HL-60 (cell line): ENCODE measurements around the gene TMEM18.

ENCODE experiments used
- GABPA ChIP-seq: IDR thresholded peaks from 2 replicates; pipeline ENCODE4 v1.6.1; 2012; ENCODE audit warnings: low read depth
- SPI1 ChIP-seq: IDR thresholded peaks from 2 replicates; pipeline ENCODE4 v1.6.1; 2012; ENCODE audit warnings: low read depth, mild to moderate bottlenecking, borderline replicate concordance
- TF ChIP-seq, protein P1 (sequence below): IDR thresholded peaks from one replicate; pipeline ENCODE4 v1.5.1; 2011; ENCODE audit warnings: low read length, control low read depth, inconsistent platforms; ENCODE audit not compliant: insufficient read depth

GRCh38 chr2:625415-626333, 51.5 kb downstream of the TMEM18 start:
- TF ChIP-seq, protein P1, sequence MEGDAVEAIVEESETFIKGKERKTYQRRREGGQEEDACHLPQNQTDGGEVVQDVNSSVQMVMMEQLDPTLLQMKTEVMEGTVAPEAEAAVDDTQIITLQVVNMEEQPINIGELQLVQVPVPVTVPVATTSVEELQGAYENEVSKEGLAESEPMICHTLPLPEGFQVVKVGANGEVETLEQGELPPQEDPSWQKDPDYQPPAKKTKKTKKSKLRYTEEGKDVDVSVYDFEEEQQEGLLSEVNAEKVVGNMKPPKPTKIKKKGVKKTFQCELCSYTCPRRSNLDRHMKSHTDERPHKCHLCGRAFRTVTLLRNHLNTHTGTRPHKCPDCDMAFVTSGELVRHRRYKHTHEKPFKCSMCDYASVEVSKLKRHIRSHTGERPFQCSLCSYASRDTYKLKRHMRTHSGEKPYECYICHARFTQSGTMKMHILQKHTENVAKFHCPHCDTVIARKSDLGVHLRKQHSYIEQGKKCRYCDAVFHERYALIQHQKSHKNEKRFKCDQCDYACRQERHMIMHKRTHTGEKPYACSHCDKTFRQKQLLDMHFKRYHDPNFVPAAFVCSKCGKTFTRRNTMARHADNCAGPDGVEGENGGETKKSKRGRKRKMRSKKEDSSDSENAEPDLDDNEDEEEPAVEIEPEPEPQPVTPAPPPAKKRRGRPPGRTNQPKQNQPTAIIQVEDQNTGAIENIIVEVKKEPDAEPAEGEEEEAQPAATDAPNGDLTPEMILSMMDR = no peak
- TF ChIP-seq SPI1 (no peak), GABPA (no peak)
